Mesenchymal stem cell (in vitro differentiated cells and primary cell): Measurements from ENCODE around the gene FANK1.
"Not testable (repeated sequence)": the region's sequence is repeated elsewhere in the genome, so short reads cannot be mapped to it uniquely, and the experiment has no call there.

Experiments
- DNase-seq: peaks from one replicate; pipeline ENCODE4 v3.0.0-alpha.2; 2013
- H2AFZ ChIP-seq: one replicate; pipeline ENCODE4 v1.6.1; 2013; ENCODE audit warnings: low read depth, mild to moderate bottlenecking, control low read depth, inconsistent platforms, low read length, moderate library complexity
- H2AK5ac ChIP-seq: 2 replicates; pipeline ENCODE4 v1.6.1; 2013; ENCODE audit warnings: low read length, moderate library complexity, mild to moderate bottlenecking, inconsistent platforms; ENCODE audit not compliant: severe bottlenecking
- H2BK120ac ChIP-seq: one replicate; pipeline ENCODE4 v1.6.1; 2013; ENCODE audit warnings: low read depth, mild to moderate bottlenecking, inconsistent platforms, low read length, moderate library complexity
- H2BK12ac ChIP-seq, 2 experiments: one replicate each; pipeline ENCODE4 v1.6.1; 2013; ENCODE audit warnings: inconsistent platforms in 2 of 2, low read length in 2 of 2, mild to moderate bottlenecking in 2 of 2, moderate library complexity in 2 of 2, control low read depth in 1 of 2
- H2BK15ac ChIP-seq: one replicate; pipeline ENCODE4 v1.6.1; 2013; ENCODE audit warnings: mild to moderate bottlenecking, low read depth, inconsistent platforms; ENCODE audit not compliant: poor library complexity, severe bottlenecking
- H2BK5ac ChIP-seq: 2 replicates; pipeline ENCODE4 v1.6.1; 2013; ENCODE audit warnings: low read depth, mild to moderate bottlenecking, low read length, control low read depth, inconsistent platforms; ENCODE audit not compliant: poor library complexity, severe bottlenecking
- H3K14ac ChIP-seq, 2 experiments: one replicate each; pipeline ENCODE4 v1.6.1; 2013; ENCODE audit warnings: inconsistent platforms in 2 of 2, low read length in 2 of 2, control low read depth in 1 of 2, mild to moderate bottlenecking in 1 of 2, moderate library complexity in 1 of 2
- H3K18ac ChIP-seq, 2 experiments: one replicate each; pipeline ENCODE4 v1.6.1; 2013; ENCODE audit warnings: inconsistent platforms in 2 of 2, low read length in 2 of 2, control low read depth in 1 of 2, low read depth in 1 of 2, mild to moderate bottlenecking in 1 of 2
- H3K23ac ChIP-seq, 2 experiments: one replicate each; pipeline ENCODE4 v1.6.1; 2013; ENCODE audit warnings: inconsistent platforms in 2 of 2, low read length in 2 of 2, mild to moderate bottlenecking in 2 of 2, moderate library complexity in 2 of 2, control low read depth in 1 of 2
- H3K27ac ChIP-seq: 2 replicates; pipeline ENCODE4 v1.5.1; 2013; ENCODE audit warnings: mild to moderate bottlenecking, moderate library complexity, low read length, control low read depth, inconsistent platforms; ENCODE audit not compliant: poor library complexity, severe bottlenecking
- H3K27me3 ChIP-seq, 2 experiments: 2 replicates each; pipeline versions ENCODE4 v1.6.1 to v1.7.0; 2013; ENCODE audit warnings: low read length in 2 of 2, mild to moderate bottlenecking in 2 of 2, moderate library complexity in 2 of 2, control low read depth in 1 of 2, inconsistent platforms in 1 of 2; ENCODE audit not compliant: control insufficient read depth in 1 of 2, insufficient read depth in 1 of 2
- H3K36me3 ChIP-seq, 2 experiments: 2 replicates each; pipeline versions ENCODE4 v1.6.1 to v1.7.0; 2013; ENCODE audit warnings: low read length in 2 of 2, control low read depth in 1 of 2, inconsistent platforms in 1 of 2, low read depth in 1 of 2, mild to moderate bottlenecking in 1 of 2; ENCODE audit not compliant: insufficient read depth in 2 of 2, control insufficient read depth in 1 of 2
- H3K4ac ChIP-seq, 2 experiments: one replicate each; pipeline ENCODE4 v1.6.1; 2013; ENCODE audit warnings: inconsistent platforms in 2 of 2, low read length in 2 of 2, mild to moderate bottlenecking in 2 of 2, moderate library complexity in 2 of 2, control low read depth in 1 of 2, low read depth in 1 of 2
- H3K4me1 ChIP-seq: 2 replicates; pipeline ENCODE4 v1.6.1; 2013; ENCODE audit warnings: low read depth, low read length, control low read depth; ENCODE audit not compliant: control insufficient read depth, insufficient read depth
- H3K4me2 ChIP-seq: 2 replicates; pipeline ENCODE4 v1.6.1; 2013; ENCODE audit warnings: low read length, mild to moderate bottlenecking, inconsistent platforms; ENCODE audit not compliant: poor library complexity, severe bottlenecking
- H3K4me3 ChIP-seq, 2 experiments: 2 replicates each; pipeline versions ENCODE4 v1.5.1 to v1.7.0; 2013; ENCODE audit warnings: low read length in 2 of 2, mild to moderate bottlenecking in 2 of 2, control low read depth in 1 of 2, low read depth in 1 of 2; ENCODE audit not compliant: insufficient read depth in 1 of 2
- H3K79me1 ChIP-seq: replicated peaks from 2 replicates; pipeline ENCODE4 v1.6.1; 2013; ENCODE audit warnings: mild to moderate bottlenecking, control low read depth, low read length, inconsistent platforms; ENCODE audit not compliant: poor library complexity, severe bottlenecking
- H3K9ac ChIP-seq: 2 replicates; pipeline ENCODE4 v1.7.0; 2013; ENCODE audit warnings: mild to moderate bottlenecking, low read length, moderate library complexity
- H3K9me3 ChIP-seq: 2 replicates; pipeline ENCODE4 v1.7.0; 2013; ENCODE audit warnings: mild to moderate bottlenecking, low read length; ENCODE audit not compliant: control insufficient read depth
- H4K8ac ChIP-seq: one replicate; pipeline ENCODE4 v1.6.1; 2013; ENCODE audit warnings: inconsistent platforms, mild to moderate bottlenecking, low read length, moderate library complexity
- H4K91ac ChIP-seq: one replicate; pipeline ENCODE4 v1.6.1; 2013; ENCODE audit warnings: mild to moderate bottlenecking, low read length, inconsistent platforms
- WGBS: methylation state at CpG from one replicate; pipeline ENCODE4 v1.1.7; 2013; ENCODE audit warnings: mixed read lengths; 5-methylcytosine and 5-hydroxymethylcytosine counted together

Gene FANK1

GRCh38 chr10:125962200-125962599, 65.8 kb downstream of the FANK1 start:
- Histone ChIP-seq H2AFZ (no peak overlapping the region), H3K4me3 (no peak overlapping the region)
- WGBS: 93% methylated on average over 2 of the region's 3 CpGs

GRCh38 chr10:125964558-125964957, 68.2 kb downstream of the FANK1 start:
- Histone ChIP-seq H3K27me3 (no peaks in the 10 kb centered on the region), H3K36me3 (peaks cover 0 to 3% of the 10 kb centered on the region in 2 experiments), H4K8ac (no peak overlapping the region), H3K4me2 (no peak overlapping the region), H4K91ac (no peak overlapping the region), H3K4me1 (peaks cover 3% of the 10 kb centered on the region), H3K9ac (no peak overlapping the region), H3K4ac (no peak overlapping the region), H2BK120ac (no peak overlapping the region), H3K27ac (no peak overlapping the region), H3K14ac (no peak overlapping the region), H2BK15ac (no peak overlapping the region), H2BK12ac (no peak overlapping the region), H3K18ac (no peak overlapping the region), H3K4me3 (no peak overlapping the region), H3K9me3 (peaks cover 3% of the 10 kb centered on the region), H2AFZ (no peak overlapping the region), H3K23ac (no peak overlapping the region), H3K79me1 (no peaks in the 10 kb centered on the region), H2BK5ac (no peak overlapping the region), H2AK5ac (no peak overlapping the region)
- WGBS: 100% methylated on average over 2 of the region's 2 CpGs
- no peak for DNase-seq

More at GRCh38 chr10:125962200-125962599, 65.8 kb downstream of the FANK1 start:
- Histone ChIP-seq H4K8ac (no peak overlapping the region), H4K91ac (no peak overlapping the region), H3K23ac (no peak overlapping the region), H2BK120ac (no peak overlapping the region), H2BK12ac (no peak overlapping the region), H3K27me3 (no peaks in the 10 kb centered on the region), H3K4me2 (no peak overlapping the region), H3K36me3 (peaks cover 0 to 3% of the 10 kb centered on the region in 2 experiments), H3K14ac (no peak overlapping the region), H3K27ac (no peak overlapping the region), H3K9me3 (peaks cover 3% of the 10 kb centered on the region), H3K9ac (no peak overlapping the region), H2BK15ac (no peak overlapping the region), H3K18ac (no peak overlapping the region), H2BK5ac (no peak overlapping the region), H3K4me1 (peaks cover 3% of the 10 kb centered on the region), H3K4ac (no peak overlapping the region), H3K79me1 (no peaks in the 10 kb centered on the region), H2AK5ac (no peak overlapping the region)
- no peak for DNase-seq

- Histone ChIP-seq H3K14ac (no peak overlapping the region), H3K18ac (no peak overlapping the region), H2BK15ac (no peak overlapping the region), H2AFZ (no peak overlapping the region), H3K79me1 (no peaks in the 10 kb centered on the region), H3K27me3 (no peaks in the 10 kb centered on the region), H3K36me3 (no peaks in the 10 kb centered on the region), H3K4me1 (peaks cover 4% of the 10 kb centered on the region), H4K91ac (no peak overlapping the region), H2BK5ac (no peak overlapping the region), H4K8ac (no peak overlapping the region), H3K23ac (no peak overlapping the region), H3K4me3 (no peak overlapping the region), H3K4me2 (no peak overlapping the region), H3K9ac (no peak overlapping the region), H2BK120ac (no peak overlapping the region), H3K27ac (no peak overlapping the region), H2BK12ac (no peak overlapping the region), H3K4ac (no peak overlapping the region), H3K9me3 (no peaks in the 10 kb centered on the region), H2AK5ac (no peak overlapping the region)
- no CpG with 5 or more reads among the region's 1 CpG for WGBS
- no peak for DNase-seq
These were observed 71.2 kb downstream of the FANK1 start for GRCh38 chr10:125967533-125967932.

GRCh38 chr10:125970077-125970630, 73.8 kb downstream of the FANK1 start:
- not testable (repeated sequence) for H3K36me3 ChIP-seq, H3K18ac ChIP-seq, H3K4me1 ChIP-seq, H3K27me3 ChIP-seq, H3K9ac ChIP-seq, H2BK15ac ChIP-seq, H3K79me1 ChIP-seq, H3K14ac ChIP-seq, H3K23ac ChIP-seq, H2AFZ ChIP-seq, H2BK120ac ChIP-seq, H3K4me3 ChIP-seq, H2BK5ac ChIP-seq, H3K9me3 ChIP-seq, H3K27ac ChIP-seq, H4K91ac ChIP-seq, H3K4ac ChIP-seq, DNase-seq, H3K4me2 ChIP-seq, H2AK5ac ChIP-seq, H2BK12ac ChIP-seq, H4K8ac ChIP-seq
- 98% methylated on average over 36 of the region's 36 CpGs for WGBS
